A673 (cell line): ENCODE measurements around the gene NRXN3. TPM values are rescaled to one million over a fixed set of nuclear protein-coding genes. Genes with fewer than 3 reads are reported as not detected.
"Not testable (repeated sequence)": the region's sequence is repeated elsewhere in the genome, so short reads cannot be mapped to it uniquely, and the experiment has no call there.

Experiments
- BruUV-seq: library from RNA; stranded (reverse); fragments of 400-500 nt; replicated peaks from 2 replicates; lab custom pipeline; 2021; lab: Mats Ljungman, UMichigan
- CTCF ChIA-PET: fragments of 300-600 bp; sonication (Branson Sonifier 250); formaldehyde crosslinking; loops from one replicate; lab custom pipeline; 2022; ENCODE audit warnings: antibody characterized with exemption; lab: Charles Lee
- POLR2A ChIA-PET: fragments of 300-600 bp; sonication (Branson Sonifier 250); formaldehyde crosslinking; loops from one replicate; lab custom pipeline; 2022; ENCODE audit warnings: antibody characterized with exemption; ENCODE audit not compliant: low non-redundant PET; lab: Charles Lee
- DNase-seq: peaks from one replicate; pipeline ENCODE4 v3.0.0-alpha.2; 2015; ENCODE audit warnings: low spot score
- H3K27ac ChIP-seq: fragments of 200-600 bp; sonication (generic); 2 replicates; pipeline ENCODE4 v1.5.1; 2016; ENCODE audit warnings: mixed run types, low read depth, mild to moderate bottlenecking, mixed read lengths, antibody characterized with exemption, low read length; ENCODE audit not compliant: poor library complexity, severe bottlenecking
- H3K27me3 ChIP-seq: fragments of 200-600 bp; sonication (generic); replicated peaks from 2 replicates; pipeline ENCODE4 v1.6.1; 2017; ENCODE audit warnings: mixed run types, low read depth, mild to moderate bottlenecking, mixed read lengths, antibody characterized with exemption, low read length; ENCODE audit not compliant: insufficient read depth, poor library complexity
- H3K36me3 ChIP-seq: fragments of 200-600 bp; sonication (generic); 2 replicates; pipeline ENCODE4 v1.6.1; 2016; ENCODE audit warnings: mixed run types, mild to moderate bottlenecking, mixed read lengths, antibody characterized with exemption, low read length; ENCODE audit not compliant: insufficient read depth, poor library complexity, severe bottlenecking
- H3K4me1 ChIP-seq: fragments of 200-600 bp; sonication (generic); 2 replicates; pipeline ENCODE4 v1.6.1; 2017; ENCODE audit warnings: mixed run types, mild to moderate bottlenecking, mixed read lengths, antibody characterized with exemption, low read length; ENCODE audit not compliant: insufficient read depth, poor library complexity, severe bottlenecking
- H3K4me3 ChIP-seq: fragments of 200-600 bp; sonication (generic); 2 replicates; pipeline ENCODE4 v1.5.1; 2016; ENCODE audit warnings: low read depth, mixed run types, mild to moderate bottlenecking, mixed read lengths, low read length; ENCODE audit not compliant: poor library complexity, severe bottlenecking
- H3K9me3 ChIP-seq: fragments of 200-600 bp; sonication (generic); 2 replicates; pipeline ENCODE4 v1.6.1; 2016; ENCODE audit warnings: mixed run types, low read depth, mild to moderate bottlenecking, mixed read lengths, antibody characterized with exemption, low read length; ENCODE audit not compliant: poor library complexity, severe bottlenecking
- EZH2 ChIP-seq: fragments of 200-600 bp; sonication (generic); IDR thresholded peaks from 2 replicates; pipeline ENCODE4 v1.6.1; 2017; ENCODE audit warnings: borderline replicate concordance, low read depth, mild to moderate bottlenecking, mixed read lengths, antibody characterized with exemption, low read length; ENCODE audit not compliant: poor library complexity, severe bottlenecking
- intact Hi-C: fragments of 100-400 bp; cut with micrococcal nuclease; formaldehyde crosslinking; loops from one replicate; pipeline ENCODE4 v1.10.0; 2022; ENCODE audit not compliant: unreplicated experiment
- total RNA-seq: library from RNA; stranded (reverse); gene quantifications from 2 replicates; pipeline ENCODE4 v1.2.3, GENCODE V29; 2021
- TF ChIP-seq, protein P1 (sequence below): fragments of 300-800, 200-600 bp; sonication (generic); conservative IDR thresholded peaks from 2 replicates; pipeline ENCODE4 v1.5.1; 2017; ENCODE audit warnings: low read depth, mild to moderate bottlenecking, antibody characterized with exemption, low read length, moderate library complexity, mixed read lengths

The NRXN3 gene
- total RNA-seq, 1 experiment from 2014 or later: 0.21 TPM

DNA sequence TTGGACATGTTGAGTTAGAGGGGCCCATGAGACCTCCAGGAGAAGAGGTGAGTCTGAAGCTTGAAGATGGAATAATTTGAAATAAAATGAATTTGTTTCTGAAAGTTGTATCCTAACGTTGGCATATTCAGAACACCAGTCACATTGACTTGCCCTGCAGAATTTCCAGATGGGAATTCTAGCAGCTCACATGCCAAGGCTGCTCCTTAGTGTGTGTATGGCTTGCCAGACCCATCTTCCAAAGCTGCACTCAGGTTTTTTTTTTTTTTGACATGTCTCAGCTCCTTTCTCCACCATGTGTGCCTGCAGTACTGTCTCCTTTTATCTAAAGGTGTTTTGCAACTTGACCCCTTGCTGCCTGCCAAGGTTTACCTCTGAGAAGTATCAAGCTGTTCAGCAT, 261.9 kb downstream of the NRXN3 start:
- TF ChIP-seq EZH2: no peak
- TF ChIP-seq, protein P1, sequence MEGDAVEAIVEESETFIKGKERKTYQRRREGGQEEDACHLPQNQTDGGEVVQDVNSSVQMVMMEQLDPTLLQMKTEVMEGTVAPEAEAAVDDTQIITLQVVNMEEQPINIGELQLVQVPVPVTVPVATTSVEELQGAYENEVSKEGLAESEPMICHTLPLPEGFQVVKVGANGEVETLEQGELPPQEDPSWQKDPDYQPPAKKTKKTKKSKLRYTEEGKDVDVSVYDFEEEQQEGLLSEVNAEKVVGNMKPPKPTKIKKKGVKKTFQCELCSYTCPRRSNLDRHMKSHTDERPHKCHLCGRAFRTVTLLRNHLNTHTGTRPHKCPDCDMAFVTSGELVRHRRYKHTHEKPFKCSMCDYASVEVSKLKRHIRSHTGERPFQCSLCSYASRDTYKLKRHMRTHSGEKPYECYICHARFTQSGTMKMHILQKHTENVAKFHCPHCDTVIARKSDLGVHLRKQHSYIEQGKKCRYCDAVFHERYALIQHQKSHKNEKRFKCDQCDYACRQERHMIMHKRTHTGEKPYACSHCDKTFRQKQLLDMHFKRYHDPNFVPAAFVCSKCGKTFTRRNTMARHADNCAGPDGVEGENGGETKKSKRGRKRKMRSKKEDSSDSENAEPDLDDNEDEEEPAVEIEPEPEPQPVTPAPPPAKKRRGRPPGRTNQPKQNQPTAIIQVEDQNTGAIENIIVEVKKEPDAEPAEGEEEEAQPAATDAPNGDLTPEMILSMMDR: no peak
- DNase-seq: no peak
- ChIA-PET CTCF (no interaction called here), POLR2A (no interaction called here)
- Histone ChIP-seq H3K36me3 (no peaks in the 10 kb centered on the region), H3K27me3 (no peaks in the 10 kb centered on the region), H3K9me3 (no peaks in the 10 kb centered on the region), H3K27ac (no peak overlapping the region), H3K4me3 (no peak overlapping the region), H3K4me1 (no peaks in the 10 kb centered on the region)
- no TSS peak for BruUV-seq
- intact Hi-C loops: no loop called here

DNA sequence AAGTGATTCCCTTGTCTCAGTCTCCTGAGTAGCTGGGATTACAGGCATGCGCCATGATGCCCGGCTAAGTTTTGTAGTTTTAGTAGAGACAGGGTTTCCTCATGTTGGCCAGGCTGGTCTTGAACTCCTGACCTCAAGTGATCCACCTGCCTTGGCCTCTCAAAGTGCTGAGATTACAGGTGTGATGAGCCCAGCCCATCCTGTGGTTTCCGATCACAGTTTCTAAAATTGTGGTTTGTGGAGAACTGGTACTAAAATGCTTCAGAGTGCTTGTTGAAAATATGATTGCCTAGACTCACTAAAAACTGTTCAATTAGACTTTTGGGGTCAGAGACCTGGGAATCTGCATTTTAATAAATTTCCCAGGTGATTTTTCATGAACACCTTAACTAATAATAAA, 267.3 kb downstream of the NRXN3 start:
- CTCF ChIA-PET, H3K27ac ChIP-seq, H3K9me3 ChIP-seq, BruUV-seq, intact Hi-C loops, H3K4me3 ChIP-seq, H3K36me3 ChIP-seq, DNase-seq, H3K27me3 ChIP-seq, H3K4me1 ChIP-seq, POLR2A ChIA-PET: not testable (repeated sequence)

DNA sequence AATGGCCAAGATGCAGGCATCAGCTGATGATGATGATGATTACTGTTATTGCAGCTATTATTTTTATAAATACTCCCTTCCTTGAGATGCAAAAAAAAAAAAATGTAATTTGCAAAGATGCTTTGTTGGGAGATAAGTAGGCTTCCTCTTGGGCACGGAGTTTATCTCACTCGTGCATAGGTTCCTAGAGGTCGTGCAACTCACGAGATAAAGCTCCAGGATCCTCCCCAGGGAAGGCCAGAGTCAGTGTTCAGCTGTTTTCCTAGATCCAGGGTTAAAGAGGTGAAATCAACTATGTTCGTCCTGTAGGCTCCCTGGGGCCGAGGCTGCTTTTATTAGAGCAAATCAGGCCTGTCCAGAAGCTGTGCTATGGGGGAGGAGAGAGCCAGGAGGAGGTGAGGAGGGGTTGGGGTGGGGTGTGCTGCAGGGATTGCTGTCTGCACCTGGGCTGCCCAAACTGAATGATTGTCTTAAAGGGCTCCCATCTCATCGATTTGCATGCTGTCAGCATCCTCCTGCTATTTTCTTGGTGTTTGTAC, 270.3 kb downstream of the NRXN3 start:
- Histone ChIP-seq H3K4me1 (no peaks in the 10 kb centered on the region), H3K4me3 (no peak overlapping the region), H3K9me3 (no peaks in the 10 kb centered on the region), H3K27me3 (peaks cover 9% of the 10 kb centered on the region), H3K36me3 (no peaks in the 10 kb centered on the region), H3K27ac (no peak overlapping the region)
- ChIA-PET CTCF (no interaction called here), POLR2A (no interaction called here)
- intact Hi-C loops: no loop called here
- no peak for TF ChIP-seq EZH2
- TF ChIP-seq, protein P1: no peak
- no TSS peak for BruUV-seq
- no peak for DNase-seq

DNA sequence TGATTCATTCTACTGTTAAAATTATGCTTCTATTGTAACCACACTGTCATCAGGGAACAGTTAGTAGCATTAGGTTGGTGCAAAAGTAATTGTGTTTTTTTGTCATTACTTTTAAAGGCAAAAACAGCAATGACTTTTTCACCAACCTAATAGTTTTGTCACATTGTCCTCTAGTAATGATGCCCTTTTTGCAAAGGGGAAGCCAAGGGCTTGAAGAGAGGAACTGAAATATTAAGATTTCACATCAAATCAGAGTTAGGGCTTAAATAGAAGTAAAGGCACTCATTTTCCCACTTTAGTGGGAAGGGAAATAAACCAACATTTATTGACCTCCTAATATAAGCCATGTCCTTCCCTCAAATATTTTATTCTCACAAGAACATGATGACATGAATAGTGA, 273.7 kb downstream of the NRXN3 start:
- BruUV-seq: no TSS peak
- H3K36me3 ChIP-seq: no peaks in the 10 kb centered on the region
- ChIA-PET POLR2A (no interaction called here), CTCF (no interaction called here)
- no peak for DNase-seq
- no peak overlapping the region for H3K27ac ChIP-seq
- H3K4me3 ChIP-seq: no peak overlapping the region
- no peaks in the 10 kb centered on the region for H3K9me3 ChIP-seq
- intact Hi-C loops: no loop called here
- H3K27me3 ChIP-seq: peaks cover 7% of the 10 kb centered on the region
- no peak for TF ChIP-seq EZH2
- TF ChIP-seq, protein P1: no peak
- no peaks in the 10 kb centered on the region for H3K4me1 ChIP-seq
